Heart right ventricle (tissue), 16 donors: ENCODE data around the gene BTBD2. TPM values are rescaled to one million over a fixed set of nuclear protein-coding genes. Genes with fewer than 3 reads are reported as not detected.

Experiments
- ATAC-seq, 8 donors: fragments of 200-7000 bp; cut with Tn5 transposase; one replicate each; pipeline ENCODE4 v1.9.1; 2020; ENCODE audit warnings: mild to moderate bottlenecking in 8 of 8, moderate library complexity in 8 of 8, moderate number of reproducible peaks in 1 of 8
- DNase-seq, 2 donors: peaks; one replicate each; pipeline ENCODE4 v3.0.0-alpha.2; 2020
- H3K27ac ChIP-seq, 10 donors: fragments of 200-600 bp; sonication (generic) in 2 of 10; one replicate each; pipeline versions ENCODE4 v1.5.0 to v1.8.0; 2020 to 2022; ENCODE audit warnings: mild to moderate bottlenecking in 3 of 10
- H3K27me3 ChIP-seq, 7 donors: fragments of 200-600 bp; one replicate each; pipeline ENCODE4 v1.8.0; 2021 to 2022; ENCODE audit warnings: mild to moderate bottlenecking in 2 of 7
- H3K36me3 ChIP-seq, 9 donors: fragments of 200-600 bp; sonication (generic) in 1 of 9; one replicate each; pipeline versions ENCODE4 v1.5.0 to v1.8.0; 2020 to 2022; ENCODE audit warnings: mild to moderate bottlenecking in 2 of 9
- H3K4me1 ChIP-seq, 9 donors: fragments of 200-600 bp; sonication (generic) in 1 of 9; one replicate each; pipeline versions ENCODE4 v1.5.0 to v1.8.0; 2020 to 2022; ENCODE audit warnings: mild to moderate bottlenecking in 4 of 9
- H3K4me3 ChIP-seq, 10 donors: fragments of 200-600 bp; sonication (generic) in 2 of 10; one replicate each; pipeline versions ENCODE4 v1.5.0 to v1.8.0; 2020 to 2022; ENCODE audit warnings: mild to moderate bottlenecking in 7 of 10, moderate library complexity in 2 of 10
- H3K9me3 ChIP-seq, 11 donors: fragments of 200-600 bp in 10 of 11; sonication (generic) in 2 of 11; one replicate each; pipeline versions ENCODE4 v1.5.0 to v1.8.0; 2013 to 2022; ENCODE audit warnings: mild to moderate bottlenecking in 2 of 11, control low read depth in 1 of 11, moderate library complexity in 1 of 11
- CTCF ChIP-seq, 9 donors: fragments of 200-600 bp; sonication (generic) in 2 of 9; IDR thresholded peaks; one replicate each; pipeline versions ENCODE4 v1.5.0 to v1.8.0; 2021 to 2022; ENCODE audit warnings: antibody characterized with exemption in 9 of 9, mild to moderate bottlenecking in 5 of 9, moderate library complexity in 1 of 9
- WGBS, 2 donors: extraction: QIAGEN DNeasy Blood & Tissue Kit; methylation state at CpG; one replicate each; pipeline ENCODE4 v1.1.7; 2013; ENCODE audit warnings: inconsistent platforms in 1 of 2; 5-methylcytosine and 5-hydroxymethylcytosine counted together
- intact Hi-C, 10 donors: fragments of 100-400 bp; cut with DNase I; formaldehyde crosslinking; loops; one replicate each; pipeline versions ENCODE4 v1.11.1 to v1.14.2; 2022
- polyA plus RNA-seq, 2 donors: library from polyadenylated mRNA; stranded (reverse); fragments of 200-250 nt; gene quantifications; one replicate each; pipeline ENCODE4 v1.2.3, GENCODE V29; 2013
- total RNA-seq, 10 donors: library from RNA; stranded (reverse); fragmentation: NEBNext Ultra II Directional in 3 of 10; extraction: Animal tissue kit (Norgen Biotek cat#: 25700) in 3 of 10; gene quantifications; one replicate each; pipeline versions ENCODE4 v1.2.1 to v1.2.4, GENCODE V29; 2021 to 2023
- donor health status: Arrhythmogenic right ventricular cardiomyopathy.
- donor health status: ischemic (EF 13 %, LVEDD 7.1; RV severe dilation, severe dysfunction).
- donor health status: healthy with polysubstance abuse.
- donor health status: DM: no; HTN: yes; CAD: no.
- donor health status: DM: no; HTN: no; CAD: no.
- donor health status: ischemic (EF 25% LVEDD 6.9; RV normal size, moderate dysfunction).
- donor health status: ischemic (EF 25% LVEDD 5.7; RV mildly dilated, moderate dysfunction).
- donor health status: healthy.
- donor health status: DM: yes; HTN: yes; CAD: no.
- donor health status: Ischemic cardiomyopathy.
- donor health status: ischemic (EF 35%, LVEDD 5.7; RV mildly dilated, moderate dysfunction).
- donor health status: nonischemic (EF 11% LVEDD 7.7; RV severe dilation, severe dysfunction).
- donor health status: DM: yes; HTN: yes; CAD: no.
- donor health status: PGD.
- donor health status: ischemic (EF 29% LVEDD 5.4; RV normal size, mild dysfunction).
- donor health status: nonischemic (EF 23%, LVEDD 6.1; RV moderate dilation, normal function).

Gene BTBD2
- total and polyA plus RNA-seq, 12 donors, result 42.8 to 70.4 (median 55.8) TPM

GRCh38 chr19:1987197-1988187 lies 28.0 kb downstream of the BTBD2 start:
- intact Hi-C loops, result no loop called here
- no peak overlapping the region for H3K4me3 ChIP-seq
- H3K36me3 ChIP-seq, result peaks cover 0 to 99% (median 44%) of the 10 kb centered on the region in 9 donors
- ATAC-seq, result peak in 2 of 8 donors; percentile 2 to 11
- 88% methylated on average over 38 to 42 of the region's 42 CpGs for WGBS, 2 donors
- TF ChIP-seq CTCF (IDR thresholded peaks at IDR 0.05), result no peak
- no peaks in the 10 kb centered on the region for H3K9me3 ChIP-seq
- DNase-seq, result no peak
- no peak overlapping the region for H3K27ac ChIP-seq
- no peaks in the 10 kb centered on the region for H3K27me3 ChIP-seq
- H3K4me1 ChIP-seq, result no peaks in the 10 kb centered on the region

GRCh38 chr19:1986357-1987162 lies 29.0 kb downstream of the BTBD2 start:
- ATAC-seq (peak in 6 of 8 donors; percentile 5 to 31 (median 15)), DNase-seq (no peak)
- H3K27ac ChIP-seq, result no peak overlapping the region
- H3K4me1 ChIP-seq, result no peaks in the 10 kb centered on the region
- intact Hi-C loops, result no loop called here
- no peak overlapping the region for H3K4me3 ChIP-seq
- no peak for TF ChIP-seq CTCF (IDR thresholded peaks at IDR 0.05)
- H3K27me3 ChIP-seq, result no peaks in the 10 kb centered on the region
- 93% methylated on average over 42 of the region's 42 CpGs for WGBS, 2 donors
- H3K9me3 ChIP-seq, result no peaks in the 10 kb centered on the region
- H3K36me3 ChIP-seq, result peaks cover 0 to 99% (median 46%) of the 10 kb centered on the region in 9 donors

GRCh38 chr19:1985588-1986356 lies 29.7 kb downstream of the BTBD2 start:
- intact Hi-C loops, result no loop called here
- WGBS, 2 donors, result 89 to 90% methylated on average over 44 of the region's 44 CpGs
- ATAC-seq, result peak in 3 of 8 donors; percentile 7 to 14 (median 10)

More at GRCh38 chr19:1985588-1986356, 29.7 kb downstream of the BTBD2 start:
- no peak for TF ChIP-seq CTCF (IDR thresholded peaks at IDR 0.05)
- no peaks in the 10 kb centered on the region for H3K4me1 ChIP-seq
- no peak for DNase-seq
- H3K27ac ChIP-seq, result no peak overlapping the region
- no peak overlapping the region for H3K4me3 ChIP-seq
- no peaks in the 10 kb centered on the region for H3K9me3 ChIP-seq
- peaks cover 0 to 99% (median 50%) of the 10 kb centered on the region in 9 donors for H3K36me3 ChIP-seq
- H3K27me3 ChIP-seq, result no peaks in the 10 kb centered on the region
